Daoy (cell line): ENCODE results near the gene HES3. TPM values are rescaled to one million over a fixed set of nuclear protein-coding genes. Genes with fewer than 3 reads are reported as not detected.
"Not testable (repeated sequence)": the region's sequence is repeated elsewhere in the genome, so short reads cannot be mapped to it uniquely, and the experiment has no call there.

Experiments
- DNase-seq: peaks from one replicate; pipeline ENCODE4 v3.0.0-alpha.2; 2015; ENCODE audit warnings: low read depth
- total RNA-seq: library from RNA; depleted of rRNA; stranded (reverse); fragments of >200 nt; shearing (Covaris generic); gene quantifications from 2 replicates; pipeline ENCODE4 v1.2.3, GENCODE V29; 2014

The HES3 gene
- total RNA-seq, 1 experiment from 2014 or later = not detected

- no peak for DNase-seq
These were observed 25.4 kb upstream of the HES3 start for GRCh38 chr1:6218375-6219164.

- not testable (repeated sequence) for DNase-seq
These were observed 24.3 kb upstream of the HES3 start for GRCh38 chr1:6219641-6220040.

GRCh38 chr1:6220236-6220635, 23.7 kb upstream of the HES3 start:
- DNase-seq = no peak

GRCh38 chr1:6221210-6221784, 22.7 kb upstream of the HES3 start:
- DNase-seq = no peak

- DNase-seq = no peak
These were observed 21.3 kb upstream of the HES3 start for GRCh38 chr1:6222636-6223035.

- DNase-seq = no peak
These were observed 20.4 kb upstream of the HES3 start for GRCh38 chr1:6223617-6224016.

- no peak for DNase-seq
These were observed 19.3 kb upstream of the HES3 start for GRCh38 chr1:6224718-6225117.

- no peak for DNase-seq
These were observed 18.3 kb upstream of the HES3 start for GRCh38 chr1:6225651-6226050.

- DNase-seq = no peak
These were observed 10.6 kb upstream of the HES3 start for GRCh38 chr1:6233376-6233775.

- DNase-seq = peak; percentile 63
These were observed 9.3 kb upstream of the HES3 start for GRCh38 chr1:6234502-6235295.

- no peak for DNase-seq
These were observed 8.7 kb upstream of the HES3 start for GRCh38 chr1:6235296-6235677.

GRCh38 chr1:6237093-6237492, 6.9 kb upstream of the HES3 start:
- DNase-seq = no peak

- DNase-seq = no peak
These were observed 4.7 kb upstream of the HES3 start for GRCh38 chr1:6239213-6239752.

GRCh38 chr1:6239950-6240768, 3.8 kb upstream of the HES3 start:
- peak; percentile 45 for DNase-seq

GRCh38 chr1:6241107-6241886, 2.7 kb upstream of the HES3 start:
- DNase-seq = peak; percentile 4

- DNase-seq = no peak
These were observed 1.9 kb upstream of the HES3 start for GRCh38 chr1:6241887-6242740.

- no peak for DNase-seq
These were observed 735 bp upstream of the HES3 start for GRCh38 chr1:6243053-6243834.

GRCh38 chr1:6244401-6245049, 546 bp downstream of the HES3 start:
- DNase-seq = no peak
